NCI-H748 treated with DMSO at 0.1 percent for 48 hours (cell line): ENCODE measurements around the gene TNFRSF25.
"Not testable (repeated sequence)": the region's sequence is repeated elsewhere in the genome, so short reads cannot be mapped to it uniquely, and the experiment has no call there.

Experiments
- DNase-seq: peaks from one replicate; lab custom pipeline; 2025; lab: John Stamatoyannopoulos, UW

Gene TNFRSF25

DNA sequence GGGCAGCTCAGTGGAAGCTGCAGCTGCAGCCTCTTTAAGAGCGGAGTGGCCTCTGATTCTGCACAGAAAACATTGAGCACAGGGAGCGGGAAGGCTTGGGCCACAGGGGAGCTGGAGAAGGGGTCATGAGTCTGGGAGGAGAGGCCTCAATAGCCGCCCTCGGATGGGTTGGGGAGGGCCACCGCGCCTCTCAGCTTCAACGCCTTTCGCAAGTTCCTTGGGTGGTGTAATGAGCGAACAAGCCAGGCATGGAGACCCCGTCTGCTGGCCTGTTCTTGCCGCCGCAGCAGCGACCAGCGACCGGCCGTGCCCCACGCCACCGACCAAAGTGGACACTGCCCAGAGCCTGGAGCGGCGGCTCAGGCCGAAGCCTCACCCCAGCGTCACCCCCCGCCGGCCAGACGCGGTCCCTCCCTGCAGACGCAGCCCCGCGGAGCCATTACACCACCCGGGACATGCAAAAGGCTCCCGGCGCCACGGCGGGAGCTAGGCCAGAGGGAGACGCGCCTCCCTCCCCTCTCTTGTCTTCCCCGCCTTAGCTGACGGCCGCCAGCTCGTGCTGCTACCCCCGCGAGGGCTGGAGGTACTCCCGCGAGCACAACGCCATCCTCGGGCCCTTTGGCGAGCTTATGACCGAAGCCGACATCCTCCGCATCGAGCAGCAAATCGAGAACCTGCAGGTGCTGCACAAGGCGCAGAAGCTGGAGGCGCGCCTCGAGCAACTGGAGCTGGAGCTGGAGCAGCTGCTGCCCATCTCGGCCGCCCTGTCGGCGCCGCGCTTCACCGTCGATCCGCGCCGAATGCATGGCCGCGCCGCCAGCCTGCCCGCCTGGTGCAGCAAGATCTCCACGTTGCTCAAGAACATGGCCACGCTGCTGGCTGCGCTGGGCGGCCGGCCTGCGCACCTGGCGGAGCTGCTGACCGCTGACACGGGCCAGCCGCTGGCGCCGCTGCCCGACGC lies 11.8 kb downstream of the TNFRSF25 start:
- DNase-seq: not testable (repeated sequence)

DNA sequence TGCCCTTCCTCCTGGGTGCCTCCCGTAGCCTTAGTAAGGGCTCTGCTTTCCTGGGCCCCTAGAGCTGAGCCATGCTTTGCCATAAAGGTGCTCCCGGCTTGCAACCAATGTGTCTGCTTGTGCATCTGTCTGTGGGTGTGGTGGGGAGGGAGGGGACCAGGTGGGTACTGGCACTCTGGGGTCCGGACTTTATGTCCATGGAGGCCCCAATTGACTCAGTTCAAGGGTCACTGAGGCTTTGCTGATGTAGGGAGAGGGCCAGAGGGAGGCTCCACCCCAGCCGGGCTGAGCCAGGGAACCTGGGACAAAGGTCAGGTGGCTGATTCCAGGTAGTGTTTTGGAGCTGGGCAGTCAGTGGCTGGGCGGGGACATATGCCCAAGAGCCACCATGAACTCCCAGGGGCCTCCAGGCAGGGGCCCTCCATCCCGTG lies 15.0 kb downstream of the TNFRSF25 start:
- no peak for DNase-seq

DNA sequence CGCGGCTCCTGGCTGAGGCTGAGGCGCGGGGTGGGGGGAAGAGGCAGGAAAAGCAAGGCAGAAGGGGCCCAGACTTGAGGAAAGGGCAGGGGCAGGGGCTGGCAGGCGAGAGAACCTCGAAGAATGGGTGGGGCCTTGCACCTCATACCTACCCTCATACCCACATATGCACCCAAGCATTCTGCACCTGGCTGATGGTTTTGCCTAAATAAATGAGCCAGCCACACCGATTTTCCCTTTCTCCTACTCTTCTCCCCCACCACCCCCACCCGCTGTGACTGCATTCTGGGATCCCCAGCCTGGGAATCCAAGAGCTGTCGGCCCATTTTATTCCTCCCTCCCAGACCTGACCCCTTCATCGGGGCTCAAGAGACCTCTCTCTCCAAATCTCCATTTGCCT lies 15.5 kb downstream of the TNFRSF25 start:
- not testable (repeated sequence) for DNase-seq

DNA sequence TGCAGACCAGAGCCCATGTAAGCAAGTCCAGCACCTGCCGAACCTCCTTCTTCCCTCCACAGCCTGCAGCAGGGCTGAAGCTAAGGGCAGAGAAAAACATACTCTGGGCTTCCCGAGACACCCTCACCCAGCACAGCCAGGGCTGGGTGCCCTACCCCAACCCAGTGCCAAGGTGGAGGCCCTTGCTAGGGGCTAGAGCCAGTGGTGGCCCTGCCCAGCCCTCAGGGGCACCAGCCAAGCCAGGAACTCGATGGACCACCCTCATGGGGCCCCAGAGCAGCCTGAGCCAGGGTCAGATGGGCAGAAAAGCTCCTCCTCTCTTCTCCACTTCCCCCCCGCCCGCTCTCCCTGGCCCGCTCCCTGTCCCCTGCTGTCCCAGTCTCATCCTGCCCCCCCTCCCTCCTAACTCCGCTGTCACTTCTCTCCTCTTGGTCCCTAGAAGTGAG lies 15.9 kb downstream of the TNFRSF25 start:
- no peak for DNase-seq

DNA sequence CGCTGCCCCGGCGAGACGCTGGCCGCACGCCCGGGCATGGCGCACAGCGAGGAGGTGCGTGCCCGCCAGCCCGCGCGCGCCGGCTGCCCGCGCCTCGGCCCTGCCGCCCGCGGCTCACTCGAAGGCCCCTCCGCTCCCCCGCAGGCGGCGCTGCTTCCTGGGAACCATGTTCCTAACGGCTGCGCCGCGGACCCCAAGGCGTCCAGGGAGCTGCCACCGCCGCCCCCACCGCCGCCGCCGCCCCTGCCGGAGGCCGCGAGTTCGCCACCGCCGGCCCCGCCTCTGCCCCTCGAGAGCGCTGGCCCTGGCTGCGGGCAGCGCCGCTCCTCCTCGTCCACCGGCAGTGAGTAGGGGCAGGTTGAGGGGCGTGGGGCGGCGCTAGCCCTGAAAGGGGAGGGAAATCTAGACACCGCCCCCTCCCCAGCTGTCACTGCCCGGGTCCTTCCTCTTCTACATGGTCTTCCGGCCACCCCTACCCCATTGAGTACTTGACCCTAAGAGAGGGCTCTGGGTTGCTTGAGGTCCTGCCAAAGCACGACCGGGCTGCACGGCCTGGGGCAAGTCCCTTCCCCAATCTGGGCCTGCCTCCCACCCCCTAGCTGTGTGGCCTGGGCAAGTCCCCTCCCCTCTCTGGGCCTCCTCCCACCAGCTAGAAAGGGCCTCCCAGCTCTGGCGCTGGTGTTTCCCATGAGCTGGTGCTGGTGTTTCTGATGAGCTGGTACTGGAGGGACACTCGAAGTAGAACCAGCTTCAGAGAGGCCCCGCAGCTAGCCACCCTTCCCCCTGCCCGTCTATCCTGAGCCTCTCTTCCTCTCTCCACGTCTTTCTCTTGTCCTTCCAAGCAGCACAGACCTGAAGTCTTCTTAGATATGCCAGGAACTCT lies 17.0 kb downstream of the TNFRSF25 start:
- no peak for DNase-seq

DNA sequence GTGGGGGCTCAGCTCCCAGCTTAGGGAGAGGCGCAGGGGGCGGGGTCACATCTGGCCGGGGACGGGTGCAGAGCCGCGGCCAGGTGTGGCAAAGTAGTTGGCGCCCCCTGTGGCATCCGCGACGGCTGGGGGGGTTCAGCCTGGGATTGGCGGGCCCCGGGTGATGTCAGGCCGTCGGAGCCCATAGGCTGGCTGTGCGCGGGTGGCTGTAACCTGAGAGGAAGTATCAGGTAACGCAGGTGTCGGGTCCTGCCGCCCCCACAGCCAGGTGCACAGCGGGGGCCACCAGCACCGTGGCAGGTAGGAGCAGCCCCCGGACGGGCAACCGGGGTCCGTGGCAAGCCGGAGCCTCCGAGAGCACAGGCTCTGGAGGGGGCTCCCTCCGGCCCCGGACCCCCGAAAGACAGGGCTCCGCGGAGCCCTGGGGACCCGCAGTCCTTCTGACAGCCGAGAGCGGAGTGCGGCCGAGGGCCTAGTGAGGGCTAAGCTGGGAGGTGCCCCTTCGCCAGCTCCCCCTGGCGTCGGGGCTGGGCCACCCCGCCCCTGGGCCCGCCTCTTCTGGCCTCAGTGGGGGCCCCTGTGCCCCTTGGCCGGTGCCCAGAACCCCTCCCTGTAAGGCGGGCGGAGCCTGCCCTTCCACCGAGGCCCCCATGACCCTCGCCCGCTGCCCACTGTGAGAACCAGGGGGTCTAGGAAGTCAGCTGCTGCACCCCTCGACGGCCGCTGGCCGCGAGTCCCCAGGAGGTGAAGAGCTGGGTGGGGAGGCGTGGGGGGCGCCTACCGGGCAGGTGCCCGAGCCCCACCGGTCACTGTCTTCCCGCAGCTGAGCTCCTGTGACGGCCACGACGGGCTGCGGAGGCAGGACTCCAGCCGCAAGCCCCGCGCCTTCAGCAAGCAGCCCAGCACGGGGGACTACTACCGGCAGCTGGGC lies 17.9 kb downstream of the TNFRSF25 start:
- DNase-seq: peak; percentile 67

DNA sequence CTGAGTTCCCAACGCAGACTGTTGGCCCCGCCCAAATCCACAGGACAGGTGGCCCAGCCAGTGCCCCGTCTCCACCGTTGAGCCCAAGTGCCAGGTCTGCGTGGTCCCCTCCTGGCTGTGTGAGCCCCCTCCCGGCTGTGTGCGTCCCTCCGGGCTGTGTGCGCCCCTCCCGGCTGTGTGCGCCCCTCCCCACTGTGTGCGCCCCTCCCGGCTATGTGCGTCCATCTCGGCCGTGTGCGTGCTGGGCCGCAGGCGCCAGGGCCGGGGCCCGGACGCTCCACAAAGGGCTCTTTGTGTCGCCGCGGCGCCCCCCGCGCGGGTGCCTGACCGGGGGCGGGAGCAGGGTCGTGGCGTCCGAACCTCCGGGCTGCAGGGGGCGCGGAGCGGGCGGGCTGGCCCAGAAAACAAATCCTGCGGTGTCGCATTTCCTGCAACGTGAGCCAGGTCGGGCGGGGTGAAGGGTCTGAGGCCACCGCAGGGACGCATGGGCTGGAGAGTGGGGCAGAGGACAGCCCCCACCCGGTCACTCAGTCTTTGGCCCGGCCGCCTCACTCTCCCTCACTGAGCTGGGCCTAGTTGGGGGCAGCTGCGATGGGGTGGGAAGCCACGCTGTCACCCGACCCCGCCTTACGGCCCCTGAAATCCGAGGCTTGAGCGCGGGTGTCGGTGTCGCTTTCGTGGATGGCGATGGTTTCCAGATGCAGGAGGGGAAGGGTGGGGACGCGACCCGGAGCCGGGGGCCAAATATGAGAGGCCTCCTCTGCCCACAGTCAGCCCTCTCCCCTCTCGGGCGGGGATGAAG lies 18.8 kb downstream of the TNFRSF25 start:
- peak; percentile 5 for DNase-seq

DNA sequence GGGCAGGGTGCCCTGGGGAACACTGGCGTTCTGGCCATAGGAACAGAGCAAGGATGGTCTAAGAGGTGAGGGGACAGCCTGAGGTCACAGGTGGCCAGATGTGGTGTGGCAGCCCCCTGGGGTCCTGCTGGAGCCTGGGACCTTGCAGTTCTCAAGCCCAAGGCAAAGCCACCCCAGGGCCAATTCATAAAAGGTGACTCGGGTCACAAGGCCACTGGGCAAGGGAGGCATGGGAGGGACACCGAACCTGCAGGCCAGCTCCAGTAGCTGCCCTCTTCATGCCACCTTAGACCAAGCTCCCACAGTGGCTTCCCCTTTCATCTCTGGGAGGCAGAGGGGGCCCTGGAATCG lies 19.3 kb downstream of the TNFRSF25 start:
- no peak for DNase-seq

DNA sequence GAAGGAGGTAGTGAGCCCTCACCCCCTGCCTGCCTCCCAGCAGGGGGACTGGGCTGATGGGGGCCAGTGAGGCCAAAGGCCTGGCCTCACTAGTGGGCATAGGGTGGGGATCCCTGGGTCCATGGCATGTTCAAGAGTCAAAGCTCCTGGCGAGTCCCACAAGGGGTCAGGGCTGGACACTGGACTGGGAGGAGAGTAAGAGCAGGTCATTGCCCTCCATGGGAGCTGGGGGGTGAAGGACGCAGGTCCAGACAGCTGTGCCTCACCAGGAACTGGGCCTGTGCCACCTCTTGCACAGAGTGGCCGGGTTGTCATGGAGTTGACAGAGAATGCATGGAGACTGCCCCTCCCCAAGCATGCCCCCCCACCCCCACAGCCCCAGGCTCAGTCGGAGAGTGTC lies 20.0 kb downstream of the TNFRSF25 start:
- DNase-seq: not testable (repeated sequence)

DNA sequence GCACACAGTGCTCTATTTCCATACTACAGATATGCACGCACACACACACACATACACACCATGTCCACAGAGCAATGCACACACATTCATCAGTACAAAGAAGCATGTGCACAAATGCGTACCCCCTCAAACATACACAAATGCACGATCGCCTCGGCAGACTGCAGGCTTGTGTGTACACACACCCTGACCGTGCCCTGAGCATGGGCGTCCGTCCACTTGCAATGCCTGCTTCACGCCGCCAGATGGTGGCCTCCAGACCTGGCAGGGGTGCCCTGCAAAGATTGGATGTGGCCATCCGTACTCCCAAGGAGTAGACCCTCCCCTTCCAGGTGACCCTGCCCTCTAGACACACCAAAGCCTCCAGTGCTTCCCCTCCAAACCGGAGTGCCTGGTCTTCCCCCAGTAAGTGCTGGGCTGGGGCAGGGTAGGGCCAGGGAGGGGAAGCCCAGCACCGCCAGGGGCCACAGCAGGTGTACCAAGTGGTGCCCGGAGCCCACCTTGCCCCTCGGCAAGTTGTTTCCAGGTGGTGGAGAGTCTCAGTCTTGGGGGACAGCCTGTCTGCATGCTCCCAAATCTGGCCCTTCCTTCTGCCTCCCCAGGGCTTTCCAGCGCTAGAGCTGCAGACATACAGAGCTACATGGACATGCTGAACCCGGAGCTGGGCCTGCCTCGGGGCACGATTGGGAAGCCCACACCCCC lies 20.8 kb downstream of the TNFRSF25 start:
- no peak for DNase-seq

DNA sequence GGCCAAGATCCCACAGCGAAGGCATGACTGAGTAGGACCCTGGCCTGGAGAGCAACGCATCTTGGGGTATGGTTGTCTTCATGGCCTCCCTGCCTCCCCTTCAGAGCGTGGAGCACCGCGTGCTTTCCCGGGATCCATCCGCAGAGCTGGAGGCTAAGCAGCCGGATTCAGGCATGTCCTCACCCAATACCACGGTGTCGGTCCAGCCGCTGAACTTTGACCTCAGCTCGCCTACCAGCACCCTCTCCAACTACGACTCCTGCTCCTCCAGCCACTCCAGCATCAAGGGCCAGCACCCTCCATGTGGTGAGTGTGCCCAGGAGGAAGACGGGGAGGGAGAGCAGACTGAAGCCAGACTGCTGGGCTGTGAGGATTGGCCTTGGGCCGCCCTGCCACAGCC lies 21.6 kb downstream of the TNFRSF25 start:
- no peak for DNase-seq

DNA sequence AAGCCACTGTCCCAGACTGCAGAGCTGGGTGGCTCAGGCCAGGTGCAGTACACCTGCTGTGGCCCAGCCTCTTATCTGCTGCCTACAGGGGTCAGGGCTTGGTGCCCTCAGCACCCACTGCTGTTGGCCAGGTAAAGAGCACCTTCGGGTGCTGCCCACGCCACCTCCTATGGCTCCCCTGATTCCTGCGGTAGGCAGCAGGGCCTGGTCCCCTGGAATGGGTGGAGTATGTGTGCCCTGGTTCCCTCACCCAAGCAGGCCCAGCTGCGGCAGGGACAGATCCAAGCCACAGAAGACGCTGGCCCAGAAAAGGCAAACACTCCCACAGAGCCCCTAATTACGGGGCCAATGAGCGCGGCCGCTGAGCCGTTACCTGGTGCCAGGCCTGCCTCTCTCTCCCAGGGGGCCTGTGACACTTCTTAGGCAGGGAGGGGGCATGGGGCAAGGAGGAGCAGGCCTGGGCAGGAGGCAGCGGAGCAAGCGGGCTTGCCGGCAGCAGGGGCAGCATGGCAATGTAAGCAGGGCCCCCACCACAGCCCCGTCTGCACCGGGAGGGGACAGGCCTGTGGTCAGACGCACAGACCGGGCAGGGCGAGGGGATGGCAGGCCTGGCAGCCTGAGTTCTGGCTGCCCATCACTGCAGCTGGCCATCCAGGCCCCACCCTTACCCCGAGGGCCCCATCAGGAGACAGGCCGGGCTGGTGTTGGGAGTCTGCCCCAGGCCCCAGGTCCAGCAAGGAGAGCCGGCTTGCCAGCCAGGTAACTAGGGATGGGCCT lies 22.4 kb downstream of the TNFRSF25 start:
- no peak for DNase-seq

DNA sequence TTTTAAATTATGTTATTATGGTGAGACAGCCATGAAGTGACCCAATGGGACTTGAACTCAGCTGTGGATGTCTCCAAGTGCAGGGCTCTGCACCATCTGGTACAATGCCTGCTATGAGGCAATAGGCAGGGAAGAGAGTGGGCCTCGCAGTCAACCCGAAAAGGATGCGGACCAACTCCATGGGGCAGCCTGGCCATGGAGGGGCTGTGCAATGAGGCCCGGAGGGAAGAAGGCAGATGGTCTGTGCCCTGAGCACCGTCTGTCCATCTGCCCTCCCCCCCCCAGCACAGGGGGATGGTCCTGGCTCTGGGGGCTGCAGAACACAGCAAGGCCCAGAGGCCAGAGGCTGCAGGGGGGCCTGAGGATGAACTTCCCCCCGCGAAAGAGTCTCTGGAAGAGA lies 24.4 kb downstream of the TNFRSF25 start:
- DNase-seq: no peak

DNA sequence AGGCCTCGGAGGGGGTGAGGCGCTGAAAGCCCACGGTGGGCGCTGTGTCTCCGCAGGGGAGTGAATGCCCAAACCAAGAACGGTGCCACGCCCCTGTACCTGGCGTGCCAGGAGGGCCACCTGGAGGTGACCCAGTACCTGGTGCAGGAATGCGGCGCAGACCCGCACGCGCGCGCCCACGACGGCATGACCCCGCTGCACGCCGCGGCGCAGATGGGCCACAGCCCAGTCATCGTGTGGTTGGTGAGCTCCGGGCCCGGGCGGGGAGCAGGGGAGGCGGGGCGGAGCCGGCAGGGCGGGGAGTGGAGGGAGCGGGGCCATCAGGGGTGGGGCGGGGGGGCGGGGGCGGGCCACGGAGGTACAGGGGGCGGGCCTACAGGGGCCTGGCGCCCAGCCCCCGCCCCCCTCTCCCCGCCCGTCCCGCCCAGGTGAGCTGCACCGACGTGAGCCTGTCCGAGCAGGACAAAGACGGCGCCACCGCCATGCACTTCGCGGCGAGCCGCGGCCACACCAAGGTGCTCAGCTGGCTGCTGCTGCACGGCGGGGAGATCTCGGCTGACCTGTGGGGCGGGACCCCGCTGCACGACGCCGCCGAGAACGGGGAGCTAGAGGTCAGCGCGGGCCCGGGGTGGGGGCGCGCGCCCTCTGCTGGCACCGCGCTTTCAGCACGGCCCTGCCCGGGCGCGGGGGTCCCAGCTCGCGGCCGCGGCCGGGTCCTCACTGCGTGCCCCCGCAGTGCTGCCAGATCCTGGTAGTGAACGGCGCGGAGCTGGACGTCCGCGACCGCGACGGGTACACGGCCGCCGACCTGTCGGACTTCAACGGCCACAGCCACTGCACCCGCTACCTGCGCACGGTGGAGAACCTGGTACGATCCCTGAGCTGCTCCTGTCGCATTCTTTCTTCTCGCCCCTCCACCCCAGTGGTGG lies 25.5 kb downstream of the TNFRSF25 start:
- peak; percentile 21 for DNase-seq

DNA sequence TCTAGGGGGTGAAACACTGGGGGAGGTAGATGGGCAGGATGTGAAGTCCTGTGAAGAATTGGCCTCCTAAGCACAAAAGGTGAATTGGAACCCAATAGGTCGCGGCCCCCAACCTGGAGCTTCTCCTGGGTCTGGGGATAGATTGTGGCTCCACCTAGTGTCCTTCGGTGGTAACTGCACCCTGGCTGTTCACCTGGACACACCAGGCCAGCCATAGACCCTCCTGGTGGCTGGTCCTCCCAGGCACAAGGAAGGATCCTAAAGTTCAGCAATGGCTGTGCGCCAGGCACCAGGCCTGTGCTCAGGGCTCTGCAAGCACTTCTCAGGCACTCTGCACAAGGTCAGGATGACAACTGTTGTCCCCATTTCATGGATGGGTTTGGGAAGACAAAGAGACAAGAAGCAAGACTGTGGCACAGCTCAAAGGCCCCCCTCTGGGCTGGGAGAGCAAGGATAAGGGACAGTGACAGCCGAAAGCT lies 27.9 kb downstream of the TNFRSF25 start:
- DNase-seq: peak; percentile 53

DNA sequence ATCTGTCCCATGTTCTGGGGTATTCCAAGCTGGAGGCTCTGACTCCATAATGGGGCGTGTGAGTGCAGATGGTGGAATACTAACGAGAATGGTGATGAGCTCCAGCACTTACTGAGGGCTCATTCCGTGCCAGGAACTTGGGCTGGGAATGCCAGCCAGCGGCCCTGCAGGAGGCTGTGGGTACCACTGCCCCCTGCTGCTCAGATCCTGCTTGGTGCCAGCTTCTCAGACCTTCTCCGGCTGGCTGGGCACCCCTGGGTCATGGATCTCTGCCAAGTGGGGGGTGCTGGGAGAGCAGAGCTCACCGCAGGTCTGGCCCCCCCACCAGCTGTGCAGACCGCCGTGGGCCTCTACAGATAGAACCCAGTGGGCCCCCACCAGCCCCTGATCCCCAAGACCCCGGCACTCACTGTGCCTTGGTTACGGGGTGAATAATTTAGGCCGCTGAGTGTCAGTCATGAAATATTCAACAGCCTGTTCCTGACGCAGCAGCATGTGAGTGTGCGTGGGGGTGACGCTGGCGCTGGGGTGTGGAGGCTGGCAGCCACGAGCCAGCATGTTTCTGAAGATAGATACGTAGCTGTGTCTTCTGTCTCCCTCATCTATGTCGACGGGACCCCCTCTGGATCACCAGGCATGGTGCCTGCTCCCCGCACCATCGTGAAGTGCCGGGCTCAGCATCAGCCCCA lies 28.8 kb downstream of the TNFRSF25 start:
- DNase-seq: not testable (repeated sequence)

DNA sequence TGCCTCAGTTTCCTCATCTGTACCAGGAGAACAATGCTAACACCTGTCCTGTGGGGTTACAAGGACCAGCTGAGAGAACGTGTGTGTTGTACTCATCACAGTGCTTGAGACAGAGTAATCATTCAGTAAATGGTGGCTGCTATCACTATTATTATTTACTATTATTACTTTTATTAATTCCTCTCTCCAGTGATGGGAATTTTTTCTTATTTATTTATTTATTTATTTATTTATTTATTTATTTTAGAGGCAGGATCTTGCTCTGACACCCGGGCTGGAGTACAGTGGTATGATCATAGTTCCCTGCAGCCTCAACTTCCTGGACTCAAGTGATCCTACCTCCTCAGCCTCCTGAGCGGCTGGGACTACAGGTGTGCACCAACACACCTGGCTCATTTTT lies 29.7 kb downstream of the TNFRSF25 start:
- DNase-seq: not testable (repeated sequence)
